HepG2 (cell line): Measurements from ENCODE around the gene SSBP2.

Experiments
- CEBPB ChIP-seq: IDR thresholded peaks from 2 replicates; pipeline ENCODE4 v1.6.1; 2011; ENCODE audit warnings: low read depth, low read length, improper control_type of control experiment, borderline replicate concordance
- CREB1 ChIP-seq, 2 experiments: fragments of 450-650 bp in 1 of 2; IDR thresholded peaks; 2 replicates each; pipeline ENCODE4 v1.6.1; 2016 to 2017; ENCODE audit warnings: control low read depth in 1 of 2, mild to moderate bottlenecking in 1 of 2, missing compliant biosample characterization in 1 of 2, missing genetic modification characterization in 1 of 2
- CREB3 ChIP-seq: sonication (generic); formaldehyde crosslinking; IDR thresholded peaks from 2 replicates; pipeline ENCODE4 v1.5.0; 2020; ENCODE audit warnings: missing genetic modification reagents
- EP300 ChIP-seq, 3 experiments: sonication (generic) in 1 of 3; formaldehyde crosslinking in 1 of 3; IDR thresholded peaks; 2 replicates each; pipeline versions ENCODE4 v1.5.1 to v1.6.1; 2011 to 2020; ENCODE audit warnings: low read depth in 2 of 3, low read length in 2 of 3, borderline replicate concordance in 1 of 3, improper control_type of control experiment in 1 of 3, mild to moderate bottlenecking in 1 of 3, missing genetic modification reagents in 1 of 3, moderate library complexity in 1 of 3
- FOSL1 ChIP-seq: sonication (generic); formaldehyde crosslinking; IDR thresholded peaks from 2 replicates; pipeline ENCODE4 v1.9.0; 2021; ENCODE audit warnings: missing genetic modification reagents, borderline replicate concordance
- GTF3A ChIP-seq: sonication (generic); formaldehyde crosslinking; conservative IDR thresholded peaks from 2 replicates; pipeline ENCODE4 v1.4.0; 2020; ENCODE audit warnings: mild to moderate bottlenecking, missing genetic modification reagents
- NFKB2 ChIP-seq: sonication (generic); formaldehyde crosslinking; IDR thresholded peaks from 2 replicates; pipeline ENCODE4 v1.4.0; 2020; ENCODE audit warnings: missing genetic modification reagents, borderline replicate concordance
- ZBTB34 ChIP-seq: sonication (generic); formaldehyde crosslinking; IDR thresholded peaks from 2 replicates; pipeline ENCODE4 v1.8.0; 2022; ENCODE audit warnings: mild to moderate bottlenecking, missing genetic modification reagents
- ZC3H4 ChIP-seq: sonication (generic); formaldehyde crosslinking; IDR thresholded peaks from 2 replicates; pipeline ENCODE4 v1.4.0; 2020; ENCODE audit warnings: missing genetic modification reagents, borderline replicate concordance
- TF ChIP-seq, protein P1 (sequence below), 2 experiments: sonication (generic) in 1 of 2; formaldehyde crosslinking in 1 of 2; IDR thresholded peaks; 2 replicates each; pipeline versions ENCODE4 v1.4.0 to v1.6.1; 2018 to 2020; ENCODE audit warnings: missing genetic modification reagents in 2 of 2, borderline replicate concordance in 1 of 2, low read depth in 1 of 2, mild to moderate bottlenecking in 1 of 2, missing biosample characterization in 1 of 2

GRCh38 chr5:81429363-81429762 lies 321.5 kb downstream of the SSBP2 start:
- TF ChIP-seq, protein P1, sequence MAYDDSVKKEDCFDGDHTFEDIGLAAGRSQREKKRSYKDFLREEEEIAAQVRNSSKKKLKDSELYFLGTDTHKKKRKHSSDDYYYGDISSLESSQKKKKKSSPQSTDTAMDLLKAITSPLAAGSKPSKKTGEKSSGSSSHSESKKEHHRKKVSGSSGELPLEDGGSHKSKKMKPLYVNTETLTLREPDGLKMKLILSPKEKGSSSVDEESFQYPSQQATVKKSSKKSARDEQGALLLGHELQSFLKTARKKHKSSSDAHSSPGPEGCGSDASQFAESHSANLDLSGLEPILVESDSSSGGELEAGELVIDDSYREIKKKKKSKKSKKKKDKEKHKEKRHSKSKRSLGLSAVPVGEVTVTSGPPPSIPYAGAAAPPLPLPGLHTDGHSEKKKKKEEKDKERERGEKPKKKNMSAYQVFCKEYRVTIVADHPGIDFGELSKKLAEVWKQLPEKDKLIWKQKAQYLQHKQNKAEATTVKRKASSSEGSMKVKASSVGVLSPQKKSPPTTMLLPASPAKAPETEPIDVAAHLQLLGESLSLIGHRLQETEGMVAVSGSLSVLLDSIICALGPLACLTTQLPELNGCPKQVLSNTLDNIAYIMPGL (CRISPR knock-in tag; IDR thresholded peaks at IDR 0.05; ENCODE audit: borderline replicate concordance in 1 of 2, low read depth in 1 of 2) = no peak
- TF ChIP-seq ZBTB34 (CRISPR knock-in tag) = no peak
- TF ChIP-seq CEBPB = no peak
- no peak for TF ChIP-seq CREB1 (IDR thresholded peaks at IDR 0.05)
- TF ChIP-seq CREB1 (CRISPR knock-in tag; IDR thresholded peaks at IDR 0.05) = no peak
- TF ChIP-seq GTF3A (CRISPR knock-in tag) = no peak
- TF ChIP-seq EP300 (IDR thresholded peaks at IDR 0.05; ENCODE audit: low read depth in 2 of 2, low read length in 2 of 2) = no peak
- no peak for TF ChIP-seq EP300 (CRISPR knock-in tag; IDR thresholded peaks at IDR 0.05; ENCODE audit: borderline replicate concordance)
- TF ChIP-seq FOSL1 = no peak
- no peak for TF ChIP-seq NFKB2 (CRISPR knock-in tag)
- TF ChIP-seq CREB3 (CRISPR knock-in tag) = no peak
- no peak for TF ChIP-seq ZC3H4
